HFFc6 (cell line): ENCODE data around the gene GPR146. TPM values are rescaled to one million over a fixed set of nuclear protein-coding genes. Genes with fewer than 3 reads are reported as not detected.

ENCODE experiments used
- DNase-seq: peaks from one replicate; pipeline ENCODE4 v3.0.0-alpha.2; 2018
- H3K27ac Mint-ChIP-seq: 2 replicates; pipeline ENCODE4 v1.8.0; 2020; ENCODE audit warnings: mild to moderate bottlenecking, mixed read lengths
- H3K27me3 Mint-ChIP-seq: 2 replicates; pipeline ENCODE4 v1.8.0; 2021; ENCODE audit warnings: mild to moderate bottlenecking, moderate library complexity, mixed read lengths; ENCODE audit not compliant: insufficient read depth
- H3K36me3 Mint-ChIP-seq: 2 replicates; pipeline ENCODE4 v1.8.0; 2021; ENCODE audit warnings: low read depth, mixed read lengths
- H3K4me1 Mint-ChIP-seq: 2 replicates; pipeline ENCODE4 v1.8.0; 2020; ENCODE audit warnings: low read depth, mixed read lengths
- H3K4me3 Mint-ChIP-seq: 2 replicates; pipeline ENCODE4 v1.8.0; 2020; ENCODE audit warnings: mild to moderate bottlenecking, moderate library complexity, mixed read lengths
- H3K9me3 Mint-ChIP-seq: 2 replicates; pipeline ENCODE4 v1.8.0; 2020; ENCODE audit warnings: mild to moderate bottlenecking, mixed read lengths
- CTCF ChIP-seq: fragments of 200-600 bp; sonication (generic); IDR thresholded peaks from 2 replicates; pipeline ENCODE4 v1.5.0; 2021; ENCODE audit warnings: antibody characterized with exemption, mild to moderate bottlenecking
- microRNA-seq: library from miRNA; unstranded; fragments of <30 nt; microRNA quantifications from one replicate; pipeline ENCODE4, GENCODE V29; 2019
- total RNA-seq, 6 experiments: library from RNA; stranded (reverse); fragmentation: NEBNext Ultra II Directional; extraction: Animal tissue kit (Norgen Biotek cat#: 25700); gene quantifications; 2 replicates in 1 of 6; 3 replicates in 5 of 6; pipeline ENCODE4 v1.2.3, GENCODE V29; 2021

The GPR146 gene
- total RNA-seq, 6 experiments from 2014 or later: 0.26 to 0.92 (median 0.52) TPM

GRCh38 chr7:1106793-1107421, 62.6 kb downstream of the GPR146 start:
- no peak for TF ChIP-seq CTCF
- Mint-ChIP-seq H3K27me3 (no peaks in the 10 kb centered on the region; the same call in 1 of the 2 replicates), H3K9me3 (no peaks in the 10 kb centered on the region), H3K4me1 (no peaks in the 10 kb centered on the region), H3K4me3 (no peak overlapping the region), H3K36me3 (no peaks in the 10 kb centered on the region), H3K27ac (no peak overlapping the region)
- no peak for DNase-seq

GRCh38 chr7:1108264-1108920, 64.0 kb downstream of the GPR146 start:
- no peak for TF ChIP-seq CTCF
- Mint-ChIP-seq H3K27me3 (no peaks in the 10 kb centered on the region; the same call in 1 of the 2 replicates), H3K4me3 (no peak overlapping the region), H3K36me3 (no peaks in the 10 kb centered on the region), H3K4me1 (no peaks in the 10 kb centered on the region), H3K9me3 (no peaks in the 10 kb centered on the region), H3K27ac (no peak overlapping the region)
- DNase-seq: no peak

Small RNA genes within 50 kb of the gene (microRNA-seq; reads per million reads assigned to microRNA genes)
- gene MIR339: 2,210 reads per million, percentile 81 among the genes with 10 or more reads in this experiment

Other genes starting within 250 kb of the GPR146 start
- 10 to 100 TPM; 51.0 to 69.8 (median 61.2) TPM for gene SUN1, start 212.1 kb upstream of the GPR146 start, total RNA-seq
- gene GET4, start 168.0 kb upstream of the GPR146 start, total RNA-seq: 10 to 100 TPM; 21.3 to 26.3 (median 25.5) TPM
- gene ADAP1, start 89.9 kb upstream of the GPR146 start, total RNA-seq: 1 to 10 TPM in 2 of 6 experiments, under 1 TPM in 4; 0.64 to 1.1 (median 0.90) TPM
- 1 to 10 TPM; 5.6 to 7.6 (median 6.5) TPM for gene COX19, start 69.0 kb upstream of the GPR146 start, total RNA-seq
- under 1 TPM in 2 of 6 experiments, not detected in 4; 0.15 to 0.25 TPM for gene CYP2W1, start 61.4 kb upstream of the GPR146 start, total RNA-seq
- gene GPER1, start 43.6 kb downstream of the GPR146 start, total RNA-seq: 1 to 10 TPM; 4.6 to 7.1 (median 5.3) TPM
- gene ZFAND2A, start 115.7 kb downstream of the GPR146 start, total RNA-seq: 10 to 100 TPM; 14.3 to 20.8 (median 18.0) TPM
- not detected for gene UNCX, start 188.3 kb downstream of the GPR146 start, total RNA-seq